Measurements from ENCODE around the gene TMEM38B.
"Not testable (repeated sequence)": the region's sequence is repeated elsewhere in the genome, so short reads cannot be mapped to it uniquely, and the experiment has no call there.

Gene TMEM38B

GRCh38 chr9:105751761-105752160 is 57.4 kb downstream of the TMEM38B start (continued):
- TF ChIP-seq, protein P1, sequence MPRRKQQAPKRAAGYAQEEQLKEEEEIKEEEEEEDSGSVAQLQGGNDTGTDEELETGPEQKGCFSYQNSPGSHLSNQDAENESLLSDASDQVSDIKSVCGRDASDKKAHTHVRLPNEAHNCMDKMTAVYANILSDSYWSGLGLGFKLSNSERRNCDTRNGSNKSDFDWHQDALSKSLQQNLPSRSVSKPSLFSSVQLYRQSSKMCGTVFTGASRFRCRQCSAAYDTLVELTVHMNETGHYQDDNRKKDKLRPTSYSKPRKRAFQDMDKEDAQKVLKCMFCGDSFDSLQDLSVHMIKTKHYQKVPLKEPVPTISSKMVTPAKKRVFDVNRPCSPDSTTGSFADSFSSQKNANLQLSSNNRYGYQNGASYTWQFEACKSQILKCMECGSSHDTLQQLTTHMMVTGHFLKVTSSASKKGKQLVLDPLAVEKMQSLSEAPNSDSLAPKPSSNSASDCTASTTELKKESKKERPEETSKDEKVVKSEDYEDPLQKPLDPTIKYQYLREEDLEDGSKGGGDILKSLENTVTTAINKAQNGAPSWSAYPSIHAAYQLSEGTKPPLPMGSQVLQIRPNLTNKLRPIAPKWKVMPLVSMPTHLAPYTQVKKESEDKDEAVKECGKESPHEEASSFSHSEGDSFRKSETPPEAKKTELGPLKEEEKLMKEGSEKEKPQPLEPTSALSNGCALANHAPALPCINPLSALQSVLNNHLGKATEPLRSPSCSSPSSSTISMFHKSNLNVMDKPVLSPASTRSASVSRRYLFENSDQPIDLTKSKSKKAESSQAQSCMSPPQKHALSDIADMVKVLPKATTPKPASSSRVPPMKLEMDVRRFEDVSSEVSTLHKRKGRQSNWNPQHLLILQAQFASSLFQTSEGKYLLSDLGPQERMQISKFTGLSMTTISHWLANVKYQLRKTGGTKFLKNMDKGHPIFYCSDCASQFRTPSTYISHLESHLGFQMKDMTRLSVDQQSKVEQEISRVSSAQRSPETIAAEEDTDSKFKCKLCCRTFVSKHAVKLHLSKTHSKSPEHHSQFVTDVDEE (CRISPR knock-in tag; IDR thresholded peaks at IDR 0.05) = no peak

GRCh38 chr9:105757496-105758251 is 63.3 kb downstream of the TMEM38B start:
- no peak for ATAC-seq
- TF ChIP-seq, protein P1 (CRISPR knock-in tag; IDR thresholded peaks at IDR 0.05) = no peak

- TF ChIP-seq ZFP3 (CRISPR knock-in tag; IDR thresholded peaks at IDR 0.05) (no peak), ESRRG (CRISPR knock-in tag; IDR thresholded peaks at IDR 0.05) (no peak), SNAI2 (CRISPR knock-in tag; IDR thresholded peaks at IDR 0.05) (no peak), ZNF70 (CRISPR knock-in tag; IDR thresholded peaks at IDR 0.05) (no peak), BACH2 (CRISPR knock-in tag; IDR thresholded peaks at IDR 0.05; ENCODE audit: borderline replicate concordance) (no peak), CSDC2 (CRISPR knock-in tag; IDR thresholded peaks at IDR 0.05) (no peak), ZNF565 (CRISPR knock-in tag; conservative IDR thresholded peaks at IDR 0.05; ENCODE audit: low read depth) (no peak), TOX (CRISPR knock-in tag; IDR thresholded peaks at IDR 0.05; ENCODE audit: borderline replicate concordance) (no peak), ZNF8 (CRISPR knock-in tag; IDR thresholded peaks at IDR 0.05) (no peak), ZFP30 (CRISPR knock-in tag; IDR thresholded peaks at IDR 0.05) (no peak)
- TF ChIP-seq, protein P2, sequence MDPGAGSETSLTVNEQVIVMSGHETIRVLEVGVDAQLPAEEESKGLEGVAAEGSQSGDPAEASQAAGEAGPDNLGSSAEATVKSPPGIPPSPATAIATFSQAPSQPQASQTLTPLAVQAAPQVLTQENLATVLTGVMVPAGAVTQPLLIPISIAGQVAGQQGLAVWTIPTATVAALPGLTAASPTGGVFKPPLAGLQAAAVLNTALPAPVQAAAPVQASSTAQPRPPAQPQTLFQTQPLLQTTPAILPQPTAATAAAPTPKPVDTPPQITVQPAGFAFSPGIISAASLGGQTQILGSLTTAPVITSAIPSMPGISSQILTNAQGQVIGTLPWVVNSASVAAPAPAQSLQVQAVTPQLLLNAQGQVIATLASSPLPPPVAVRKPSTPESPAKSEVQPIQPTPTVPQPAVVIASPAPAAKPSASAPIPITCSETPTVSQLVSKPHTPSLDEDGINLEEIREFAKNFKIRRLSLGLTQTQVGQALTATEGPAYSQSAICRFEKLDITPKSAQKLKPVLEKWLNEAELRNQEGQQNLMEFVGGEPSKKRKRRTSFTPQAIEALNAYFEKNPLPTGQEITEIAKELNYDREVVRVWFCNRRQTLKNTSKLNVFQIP (CRISPR knock-in tag; IDR thresholded peaks at IDR 0.05; ENCODE audit: borderline replicate concordance, low read depth) = no peak
- TF ChIP-seq, protein P1 (CRISPR knock-in tag; IDR thresholded peaks at IDR 0.05) = no peak
- TF ChIP-seq, protein P3, sequence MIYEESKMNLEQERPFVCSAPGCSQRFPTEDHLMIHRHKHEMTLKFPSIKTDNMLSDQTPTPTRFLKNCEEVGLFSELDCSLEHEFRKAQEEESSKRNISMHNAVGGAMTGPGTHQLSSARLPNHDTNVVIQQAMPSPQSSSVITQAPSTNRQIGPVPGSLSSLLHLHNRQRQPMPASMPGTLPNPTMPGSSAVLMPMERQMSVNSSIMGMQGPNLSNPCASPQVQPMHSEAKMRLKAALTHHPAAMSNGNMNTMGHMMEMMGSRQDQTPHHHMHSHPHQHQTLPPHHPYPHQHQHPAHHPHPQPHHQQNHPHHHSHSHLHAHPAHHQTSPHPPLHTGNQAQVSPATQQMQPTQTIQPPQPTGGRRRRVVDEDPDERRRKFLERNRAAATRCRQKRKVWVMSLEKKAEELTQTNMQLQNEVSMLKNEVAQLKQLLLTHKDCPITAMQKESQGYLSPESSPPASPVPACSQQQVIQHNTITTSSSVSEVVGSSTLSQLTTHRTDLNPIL (CRISPR knock-in tag; IDR thresholded peaks at IDR 0.05; ENCODE audit: low read depth) = no peak
Observed at GRCh38 chr9:105760053-105760452, 65.7 kb downstream of the TMEM38B start.

GRCh38 chr9:105782561-105783494 is 88.5 kb downstream of the TMEM38B start:
- not testable (repeated sequence) for ATAC-seq

More at GRCh38 chr9:105760053-105760452, 65.7 kb downstream of the TMEM38B start:
- ATAC-seq = no peak

- not testable (repeated sequence) for ATAC-seq
Observed at GRCh38 chr9:105783495-105783872, 89.1 kb downstream of the TMEM38B start.

DNA sequence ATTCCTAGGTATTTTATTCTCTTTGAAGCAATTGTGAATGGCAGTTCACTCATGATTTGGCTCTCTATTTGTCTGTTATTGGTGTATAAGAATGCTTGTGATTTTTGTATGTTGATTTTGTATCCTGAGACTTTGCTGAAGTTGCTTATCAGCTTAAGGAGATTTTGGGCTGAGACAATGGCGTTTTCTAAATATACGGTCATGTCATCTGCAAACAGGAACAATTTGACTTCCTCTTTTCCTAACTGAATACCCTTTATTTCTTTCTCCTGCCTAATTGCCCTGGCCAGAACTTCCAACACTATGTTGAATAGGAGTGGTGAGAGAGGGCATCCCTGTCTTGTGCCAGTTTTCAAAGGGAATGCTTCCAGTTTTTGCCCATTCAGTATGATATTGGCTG is 92.5 kb downstream of the TMEM38B start:
- ATAC-seq = not testable (repeated sequence)
